ENCODE results near the gene RAB6A. TPM values are rescaled to one million over a fixed set of nuclear protein-coding genes. Genes with fewer than 3 reads are reported as not detected.

The RAB6A gene
- 123 and 153 TPM in 2 replicates for total RNA-seq

GRCh38 chr11:73760679-73761402 lies at the start of gene RAB6A:
Gene RAB6A (minus strand): TSS chr11:73761074. CDS start chr11:73760635, 439 bp downstream.
- DNase-seq (ENCODE audit: low read depth), result peak; percentile 100
- peak within 1 kb of the TSS; percentile 98 for H3K4me3 ChIP-seq (ENCODE audit: low read depth, low read length)
- TF ChIP-seq CTCF (IDR thresholded peaks at IDR 0.05; ENCODE audit: insufficient read depth, low read depth, low read length), result peak; percentile 16

GRCh38 chr11:73810637-73811036 lies 49.8 kb upstream of the RAB6A start:
- no peak for TF ChIP-seq CTCF (IDR thresholded peaks at IDR 0.05; ENCODE audit: insufficient read depth, low read depth, low read length)
- no peak for DNase-seq (ENCODE audit: low read depth)
- no peak overlapping the region for H3K4me3 ChIP-seq (ENCODE audit: low read depth, low read length)

- no peak for TF ChIP-seq CTCF (IDR thresholded peaks at IDR 0.05; ENCODE audit: insufficient read depth, low read depth, low read length)
- DNase-seq (ENCODE audit: low read depth), result no peak
- no peak overlapping the region for H3K4me3 ChIP-seq (ENCODE audit: low read depth, low read length)
Measured at GRCh38 chr11:73808052-73808451, 47.2 kb upstream of the RAB6A start.

- no peak for DNase-seq (ENCODE audit: low read depth)
- no peak for TF ChIP-seq CTCF (IDR thresholded peaks at IDR 0.05; ENCODE audit: insufficient read depth, low read depth, low read length)
- H3K4me3 ChIP-seq (ENCODE audit: low read depth, low read length), result no peak overlapping the region
Measured at GRCh38 chr11:73804712-73805111, 43.8 kb upstream of the RAB6A start.

GRCh38 chr11:73801136-73801535 lies 40.3 kb upstream of the RAB6A start:
- H3K4me3 ChIP-seq (ENCODE audit: low read depth, low read length), result no peak overlapping the region
- no peak for DNase-seq (ENCODE audit: low read depth)
- no peak for TF ChIP-seq CTCF (IDR thresholded peaks at IDR 0.05; ENCODE audit: insufficient read depth, low read depth, low read length)

GRCh38 chr11:73800276-73800806 lies 39.5 kb upstream of the RAB6A start:
- no peak for TF ChIP-seq CTCF (IDR thresholded peaks at IDR 0.05; ENCODE audit: insufficient read depth, low read depth, low read length)
- DNase-seq (ENCODE audit: low read depth), result no peak
- H3K4me3 ChIP-seq (ENCODE audit: low read depth, low read length), result no peak overlapping the region

Measured in fibroblast of villous mesenchyme (primary cell).